K562 (cell line): ENCODE data around the gene MYL6B.

ENCODE experiments used
- FOSL1 ChIP-seq: fragments of 200-800 bp; sonication (Bioruptor generic); conservative IDR thresholded peaks from 2 replicates; pipeline ENCODE4 v1.6.1; 2016; ENCODE audit warnings: missing genetic modification characterization, missing compliant biosample characterization
- POLR2A ChIP-seq: fragments of 450-650 bp; conservative IDR thresholded peaks from 2 replicates; pipeline ENCODE4 v1.6.1; 2016
- ZFX ChIP-seq: sonication (generic); formaldehyde crosslinking; IDR thresholded peaks from 2 replicates; pipeline ENCODE4 v1.8.0; 2022; ENCODE audit warnings: mild to moderate bottlenecking, missing genetic modification reagents, moderate library complexity
- ZNF146 ChIP-seq: IDR thresholded peaks from one replicate; pipeline ENCODE4 v1.6.1; 2018; ENCODE audit warnings: missing compliant biosample characterization; ENCODE audit not compliant: unreplicated experiment
- ZNF184 ChIP-seq: sonication (generic); formaldehyde crosslinking; IDR thresholded peaks from 2 replicates; pipeline ENCODE4 v1.5.0; 2020; ENCODE audit warnings: missing genetic modification reagents
- TF ChIP-seq, protein P1 (sequence below): fragments of 150-350 bp; IDR thresholded peaks from 2 replicates; pipeline ENCODE4 v1.6.1; 2014; ENCODE audit warnings: low read depth, mild to moderate bottlenecking, low read length, borderline replicate concordance

DNA sequence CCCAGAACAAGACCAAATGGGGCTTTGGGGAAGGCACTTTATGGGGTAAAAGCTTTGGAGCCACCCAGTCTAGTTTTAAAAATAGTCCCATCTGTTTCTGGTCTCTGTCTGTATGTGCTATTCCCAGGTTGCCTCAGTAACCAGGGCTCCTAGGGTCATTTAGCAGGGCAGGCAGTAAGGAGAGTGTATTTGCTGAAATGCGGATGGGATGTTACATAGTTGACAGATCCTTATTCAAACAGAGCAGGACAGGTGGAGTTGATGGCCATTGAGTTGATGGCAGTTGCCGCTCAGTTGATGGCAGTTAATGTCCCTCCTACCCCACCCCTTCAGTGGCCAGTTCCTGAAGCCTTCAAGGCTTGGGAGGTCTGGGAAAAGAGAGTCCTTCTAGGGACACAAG lies 29.8 kb upstream of the MYL6B start:
- TF ChIP-seq POLR2A (no peak), FOSL1 (no peak), ZNF146 (CRISPR knock-in tag) (no peak), ZFX (no peak), ZNF184 (CRISPR knock-in tag) (no peak)
- TF ChIP-seq, protein P1, sequence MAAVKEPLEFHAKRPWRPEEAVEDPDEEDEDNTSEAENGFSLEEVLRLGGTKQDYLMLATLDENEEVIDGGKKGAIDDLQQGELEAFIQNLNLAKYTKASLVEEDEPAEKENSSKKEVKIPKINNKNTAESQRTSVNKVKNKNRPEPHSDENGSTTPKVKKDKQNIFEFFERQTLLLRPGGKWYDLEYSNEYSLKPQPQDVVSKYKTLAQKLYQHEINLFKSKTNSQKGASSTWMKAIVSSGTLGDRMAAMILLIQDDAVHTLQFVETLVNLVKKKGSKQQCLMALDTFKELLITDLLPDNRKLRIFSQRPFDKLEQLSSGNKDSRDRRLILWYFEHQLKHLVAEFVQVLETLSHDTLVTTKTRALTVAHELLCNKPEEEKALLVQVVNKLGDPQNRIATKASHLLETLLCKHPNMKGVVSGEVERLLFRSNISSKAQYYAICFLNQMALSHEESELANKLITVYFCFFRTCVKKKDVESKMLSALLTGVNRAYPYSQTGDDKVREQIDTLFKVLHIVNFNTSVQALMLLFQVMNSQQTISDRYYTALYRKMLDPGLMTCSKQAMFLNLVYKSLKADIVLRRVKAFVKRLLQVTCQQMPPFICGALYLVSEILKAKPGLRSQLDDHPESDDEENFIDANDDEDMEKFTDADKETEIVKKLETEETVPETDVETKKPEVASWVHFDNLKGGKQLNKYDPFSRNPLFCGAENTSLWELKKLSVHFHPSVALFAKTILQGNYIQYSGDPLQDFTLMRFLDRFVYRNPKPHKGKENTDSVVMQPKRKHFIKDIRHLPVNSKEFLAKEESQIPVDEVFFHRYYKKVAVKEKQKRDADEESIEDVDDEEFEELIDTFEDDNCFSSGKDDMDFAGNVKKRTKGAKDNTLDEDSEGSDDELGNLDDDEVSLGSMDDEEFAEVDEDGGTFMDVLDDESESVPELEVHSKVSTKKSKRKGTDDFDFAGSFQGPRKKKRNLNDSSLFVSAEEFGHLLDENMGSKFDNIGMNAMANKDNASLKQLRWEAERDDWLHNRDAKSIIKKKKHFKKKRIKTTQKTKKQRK = no peak
